HG03432 (cell line): Measurements from ENCODE around the gene DNAJB6.
"Not testable (repeated sequence)": the region's sequence is repeated elsewhere in the genome, so short reads cannot be mapped to it uniquely, and the experiment has no call there.

Experiments used
- ATAC-seq: cut with Tn5 transposase; IDR thresholded peaks from one replicate; pipeline ENCODE4 v1.9.1; 2021; ENCODE audit warnings: mild to moderate bottlenecking, moderate library complexity; ENCODE audit not compliant: unreplicated experiment

DNAJB6 gene

DNA sequence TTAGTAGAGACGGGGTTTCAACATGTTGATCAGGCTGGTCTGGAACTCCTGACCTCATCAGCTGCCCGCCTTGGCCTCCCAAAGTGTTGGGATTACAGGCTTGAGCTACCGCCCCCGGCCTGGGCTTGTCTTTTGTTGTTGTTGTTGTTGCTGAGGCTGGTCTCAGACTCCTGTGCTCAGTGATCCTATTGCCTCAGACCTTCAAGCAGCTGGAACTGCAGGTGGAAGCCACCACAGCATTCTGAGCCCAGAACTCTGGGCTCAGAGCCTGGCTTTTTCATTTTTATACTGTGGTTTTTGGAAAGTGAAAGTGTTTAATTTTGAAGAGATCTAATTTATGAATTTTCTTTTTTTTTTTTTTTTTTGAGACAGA is 16.2 kb upstream of the DNAJB6 start:
- no peak for ATAC-seq

DNA sequence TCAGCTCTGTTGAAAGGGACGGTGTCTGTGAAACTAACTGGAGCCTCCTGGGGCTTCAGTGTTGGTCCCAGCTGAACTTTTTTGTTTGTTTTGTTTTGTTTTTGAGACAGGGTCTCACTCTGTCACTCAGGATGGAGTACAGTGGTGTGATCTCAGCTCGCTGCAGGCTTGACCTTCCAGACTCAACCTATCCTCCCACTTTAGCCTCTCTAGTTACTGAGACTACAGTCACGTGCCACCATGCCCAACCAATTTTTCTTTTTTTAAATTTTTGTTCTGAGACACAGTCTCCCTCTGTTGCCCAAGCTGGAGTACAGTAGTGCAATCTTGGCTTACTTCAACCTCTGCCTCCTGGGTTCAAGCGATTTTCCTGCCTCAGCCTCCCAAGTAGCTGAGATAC is 13.4 kb upstream of the DNAJB6 start:
- ATAC-seq: no peak

DNA sequence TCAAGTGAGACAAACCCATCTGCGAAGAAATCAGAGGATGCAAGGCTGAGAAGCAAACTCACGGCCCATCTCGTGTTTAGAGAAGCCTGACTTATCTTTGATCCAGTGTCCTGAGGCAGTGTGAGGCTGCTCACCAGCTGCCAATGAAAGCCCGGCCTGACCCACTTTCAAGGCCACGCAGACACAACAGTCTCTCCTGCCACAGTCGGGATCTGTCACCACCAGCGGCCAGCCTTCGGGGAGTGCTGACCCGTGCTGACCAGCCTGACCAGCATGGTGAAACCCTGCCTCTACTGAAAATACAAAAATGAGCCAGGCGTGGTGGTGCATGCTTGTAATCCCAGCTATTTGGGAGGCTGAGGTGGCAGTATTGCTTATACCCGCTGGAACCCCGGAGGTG is 7.4 kb upstream of the DNAJB6 start:
- ATAC-seq: no peak

DNA sequence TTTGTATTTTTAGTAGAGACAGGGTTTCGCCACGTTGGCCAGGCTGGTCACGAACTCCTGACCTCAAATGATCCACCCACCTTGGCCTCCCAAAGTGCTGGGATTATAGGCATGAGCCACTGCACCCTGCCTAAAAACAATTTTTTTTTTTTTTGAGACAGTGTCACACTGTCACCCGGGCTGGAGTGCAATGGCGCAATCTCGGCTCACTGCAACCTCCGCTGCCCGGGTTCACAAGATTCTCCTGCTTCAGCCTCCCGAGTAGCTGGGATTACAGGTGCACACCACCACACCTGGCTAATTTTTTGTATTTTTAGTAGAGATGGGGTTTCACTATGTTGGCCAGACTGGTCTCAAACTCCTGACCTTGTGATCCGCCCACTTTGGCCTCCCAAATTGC is 6.2 kb upstream of the DNAJB6 start:
- ATAC-seq: not testable (repeated sequence)

DNA sequence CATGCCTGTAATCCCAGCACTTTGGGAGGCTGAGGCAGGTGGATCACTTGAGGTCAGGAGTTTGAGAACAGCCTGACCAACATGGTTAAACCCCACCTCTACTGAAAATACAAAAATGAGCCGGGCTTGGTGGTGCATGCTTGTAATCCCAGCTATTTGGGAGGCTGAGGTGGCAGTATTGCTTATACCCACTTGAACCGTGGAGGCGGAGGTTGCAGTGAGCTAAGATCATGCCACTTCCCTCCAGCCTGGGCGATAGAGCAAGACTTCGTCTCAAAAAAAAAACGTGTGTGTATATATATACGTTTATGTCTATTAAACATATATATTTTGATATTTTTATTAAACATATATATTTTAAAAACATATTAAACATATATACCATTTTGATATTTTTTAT is 5.8 kb upstream of the DNAJB6 start:
- not testable (repeated sequence) for ATAC-seq

DNA sequence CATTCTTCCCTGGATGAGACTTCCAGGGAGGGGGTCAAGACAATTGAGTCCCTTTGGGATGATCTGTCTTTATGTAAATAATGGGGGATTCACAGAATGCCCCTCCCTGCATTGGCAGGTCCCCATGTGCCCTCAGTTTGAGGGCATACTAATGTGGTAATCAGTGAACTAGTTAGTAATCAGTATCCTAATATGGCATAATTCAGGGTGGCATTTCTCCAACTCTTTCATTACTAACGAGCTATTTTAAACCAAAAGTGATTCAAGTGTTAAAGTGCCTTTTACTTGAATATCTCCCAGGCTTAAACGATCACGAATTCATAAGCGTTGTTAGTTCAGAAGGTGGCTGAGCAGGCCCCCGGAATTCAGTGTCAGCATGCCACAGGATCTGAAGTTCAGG is 1.6 kb upstream of the DNAJB6 start:
- ATAC-seq: no peak

DNA sequence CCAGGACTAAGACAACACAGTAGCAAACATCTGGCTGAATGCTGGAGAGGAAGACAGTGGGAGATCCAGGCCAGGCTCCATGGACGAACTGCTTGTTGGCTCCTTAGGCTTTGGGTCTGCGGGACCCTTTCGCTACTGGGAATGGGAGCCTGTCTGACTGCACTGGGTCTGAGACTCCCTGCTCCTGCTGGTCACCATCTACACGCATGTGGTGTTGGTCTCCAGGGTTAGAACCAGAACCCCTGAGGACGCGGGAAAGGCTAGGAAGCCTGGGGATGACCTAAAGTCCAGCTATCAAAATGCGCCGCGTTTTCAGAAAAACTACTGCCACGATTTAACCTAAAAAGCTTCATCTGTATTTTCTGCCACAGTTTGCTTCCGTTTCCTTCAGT is 817 bp upstream of the DNAJB6 start:
- no peak for ATAC-seq

DNA sequence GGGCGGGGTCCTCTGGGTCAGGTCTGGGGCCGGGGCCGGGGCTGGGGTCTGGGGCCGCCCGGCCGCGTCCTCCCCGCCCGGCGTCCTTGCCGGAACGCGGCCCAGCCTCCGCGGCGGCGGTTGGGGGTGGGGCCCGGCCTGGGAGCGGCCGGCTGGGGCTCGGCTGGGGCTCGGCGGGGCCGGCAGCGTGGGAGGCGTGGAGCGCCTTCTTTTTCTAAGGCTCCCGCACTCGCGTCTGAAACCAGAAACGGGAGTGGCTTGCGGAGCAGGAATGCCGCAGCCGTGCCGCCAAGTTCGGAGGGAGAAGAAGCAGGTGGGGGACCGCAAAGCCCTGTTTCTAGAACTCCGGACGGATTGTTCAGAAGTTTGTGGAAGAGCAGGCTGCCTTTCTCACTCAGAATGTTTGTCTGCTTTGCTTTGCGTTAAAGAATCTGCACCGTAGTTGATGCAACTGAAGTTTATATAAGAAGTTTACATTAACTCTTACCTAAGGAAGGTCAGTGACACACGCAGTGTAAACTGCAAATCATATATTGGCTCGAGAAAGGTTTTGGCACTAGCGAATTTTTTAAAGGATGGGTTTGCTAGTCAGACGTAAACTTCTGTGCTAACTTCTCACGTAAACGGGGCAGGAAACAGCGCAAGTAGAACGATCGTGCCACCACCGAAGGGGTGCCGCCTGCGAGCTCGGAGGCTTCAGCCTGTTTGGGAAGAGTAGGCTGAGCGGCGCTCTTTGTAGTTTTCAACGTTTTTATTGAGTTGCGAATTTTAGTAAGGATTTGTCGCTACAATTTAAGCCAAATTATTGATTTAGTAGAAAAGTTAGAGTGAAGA is 729 bp downstream of the DNAJB6 start:
- peak; percentile 68 for ATAC-seq

DNA sequence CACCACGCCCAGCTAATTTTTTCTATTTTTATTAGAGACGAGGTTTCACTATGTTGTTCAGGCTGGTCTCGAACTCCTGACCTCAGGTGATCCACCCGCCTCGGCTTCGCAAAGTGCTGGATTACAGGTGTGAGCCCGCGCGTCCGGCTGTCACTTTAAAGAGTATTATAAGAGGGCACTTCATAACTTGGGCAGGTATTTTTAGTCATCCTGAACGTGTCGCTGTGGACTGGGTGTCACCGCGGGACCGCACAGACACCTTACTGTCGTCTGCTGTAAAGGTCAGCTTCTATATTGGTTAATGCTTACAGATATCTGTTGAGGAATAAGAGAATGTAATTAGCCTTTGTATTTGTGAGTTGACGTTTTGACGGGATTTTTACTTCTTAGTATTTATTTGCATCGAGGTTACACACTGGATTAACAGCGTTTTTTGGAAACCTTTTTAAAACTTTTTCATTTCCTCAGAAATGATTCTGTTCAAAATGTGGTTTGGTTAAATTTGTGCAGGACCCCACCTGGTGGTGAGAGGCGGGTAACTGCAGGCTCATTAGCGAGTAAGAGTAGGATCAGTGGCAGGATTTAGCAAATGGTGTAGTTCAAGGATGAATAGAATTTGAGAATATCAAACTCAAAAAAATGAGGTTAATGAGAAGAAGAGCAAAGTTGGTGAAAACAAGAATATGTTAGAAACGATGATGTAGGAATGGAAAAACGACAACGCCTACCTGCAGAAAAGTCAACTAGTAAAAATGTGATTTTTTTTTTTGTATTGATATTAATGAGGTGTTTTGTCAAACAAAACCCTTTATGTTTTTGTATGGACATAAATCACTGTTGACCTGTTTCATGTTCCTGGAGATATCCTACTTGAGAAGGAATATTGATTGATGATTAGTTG is 3.2 kb downstream of the DNAJB6 start:
- no peak for ATAC-seq

DNA sequence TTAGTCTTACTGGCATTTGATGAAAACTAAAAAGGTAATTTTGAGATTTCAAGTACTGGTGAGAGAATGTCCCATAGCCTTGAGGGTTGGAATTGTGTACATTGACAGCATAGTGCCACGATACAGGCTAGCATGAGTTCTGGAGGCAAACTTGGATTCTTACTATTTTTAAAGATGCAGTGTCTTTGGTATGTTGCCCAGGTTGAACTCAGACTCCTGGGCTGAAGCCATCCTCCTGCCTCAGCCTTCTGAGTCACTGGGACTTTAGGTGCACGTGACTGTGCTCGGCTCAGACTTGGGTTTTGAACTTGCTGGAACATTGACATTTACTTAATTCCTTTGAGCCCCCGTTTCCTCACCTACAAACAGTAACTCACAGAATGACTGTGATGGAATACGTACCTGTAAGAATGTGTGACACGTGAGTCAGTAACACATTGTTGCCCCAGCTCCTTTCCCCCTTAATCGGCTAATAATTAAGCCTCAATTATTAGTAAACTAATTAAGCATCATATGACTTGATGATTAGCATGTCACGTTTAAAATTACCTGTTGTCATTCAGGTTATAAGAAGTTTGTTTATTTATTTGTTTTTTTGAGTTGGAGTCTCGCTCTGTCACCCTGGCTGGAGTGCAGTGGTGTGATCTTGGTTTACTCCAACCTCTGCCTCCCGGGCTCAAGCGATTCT is 10.6 kb downstream of the DNAJB6 start:
- no peak for ATAC-seq

DNA sequence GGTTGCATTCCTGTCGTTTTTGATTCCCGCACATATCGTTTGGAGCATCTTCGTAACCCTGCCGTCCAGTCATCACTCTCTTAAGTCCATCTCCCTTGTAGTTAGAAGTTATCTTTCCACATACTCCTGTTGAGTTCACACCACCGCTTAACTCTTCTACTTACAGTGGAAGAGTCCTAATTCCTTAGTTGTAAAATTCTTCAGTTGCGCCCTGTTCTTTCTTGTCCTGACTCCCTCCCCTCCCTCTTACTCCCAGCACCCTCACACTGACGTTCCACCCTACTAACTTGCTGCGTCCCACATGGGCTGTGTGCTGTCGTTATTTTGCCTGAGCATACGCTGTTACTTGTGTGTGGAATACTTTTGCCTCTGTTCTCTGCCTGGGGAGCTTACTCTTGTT is 11.7 kb downstream of the DNAJB6 start:
- no peak for ATAC-seq

DNA sequence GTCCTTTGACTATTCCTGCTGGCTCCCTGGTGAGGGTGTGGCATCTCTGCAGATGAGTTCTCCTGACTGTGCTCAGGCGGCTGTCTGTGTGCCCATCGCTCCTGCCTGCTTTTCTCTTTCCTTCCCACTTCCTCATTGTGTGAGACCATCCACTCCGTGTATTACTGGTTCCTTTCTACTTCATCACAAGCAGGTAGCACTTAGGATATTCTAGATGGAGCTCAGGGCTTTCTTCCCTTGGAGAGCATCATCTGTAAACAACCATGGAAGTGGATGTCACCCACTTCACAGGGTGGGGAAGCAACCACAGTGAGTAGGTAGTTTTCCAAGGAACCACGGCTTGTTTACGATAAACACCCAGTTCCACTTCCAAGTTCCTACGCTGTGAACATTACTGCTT is 15.7 kb downstream of the DNAJB6 start:
- ATAC-seq: peak; percentile 50

DNA sequence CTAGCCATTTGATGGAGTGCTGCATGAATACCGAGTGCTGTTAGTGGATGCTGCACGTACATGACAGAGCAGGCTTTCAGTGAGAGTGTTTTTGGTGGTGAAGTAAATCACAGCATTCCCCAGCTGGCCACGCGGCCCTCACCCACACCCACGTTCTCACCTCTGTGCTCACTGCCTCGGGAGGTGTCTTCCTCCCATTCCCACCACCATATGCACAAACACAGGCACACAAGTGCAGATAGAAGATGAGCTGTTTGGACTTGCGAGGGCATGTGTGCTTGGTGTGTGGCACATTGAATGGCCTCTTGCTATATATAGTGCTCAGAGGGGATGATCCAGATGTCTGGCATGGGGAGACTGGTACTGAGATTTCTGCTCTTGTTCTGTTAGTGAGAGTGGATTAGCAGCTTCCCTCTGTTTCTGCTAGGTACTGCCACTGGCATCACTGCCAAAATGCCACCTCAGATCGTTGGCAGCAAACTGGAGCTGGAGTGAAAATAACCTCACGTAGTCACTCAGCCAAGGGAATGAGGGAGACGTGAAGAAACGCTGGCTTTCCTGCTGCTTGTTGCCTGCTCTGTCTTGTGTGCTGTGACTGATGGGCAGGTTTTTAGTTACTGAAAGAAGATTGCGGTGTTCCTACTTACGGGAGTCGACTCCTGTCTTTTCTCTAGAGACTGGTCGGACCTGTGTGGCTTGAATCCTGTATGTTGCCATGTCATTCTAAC is 19.1 kb downstream of the DNAJB6 start:
- no peak for ATAC-seq

DNA sequence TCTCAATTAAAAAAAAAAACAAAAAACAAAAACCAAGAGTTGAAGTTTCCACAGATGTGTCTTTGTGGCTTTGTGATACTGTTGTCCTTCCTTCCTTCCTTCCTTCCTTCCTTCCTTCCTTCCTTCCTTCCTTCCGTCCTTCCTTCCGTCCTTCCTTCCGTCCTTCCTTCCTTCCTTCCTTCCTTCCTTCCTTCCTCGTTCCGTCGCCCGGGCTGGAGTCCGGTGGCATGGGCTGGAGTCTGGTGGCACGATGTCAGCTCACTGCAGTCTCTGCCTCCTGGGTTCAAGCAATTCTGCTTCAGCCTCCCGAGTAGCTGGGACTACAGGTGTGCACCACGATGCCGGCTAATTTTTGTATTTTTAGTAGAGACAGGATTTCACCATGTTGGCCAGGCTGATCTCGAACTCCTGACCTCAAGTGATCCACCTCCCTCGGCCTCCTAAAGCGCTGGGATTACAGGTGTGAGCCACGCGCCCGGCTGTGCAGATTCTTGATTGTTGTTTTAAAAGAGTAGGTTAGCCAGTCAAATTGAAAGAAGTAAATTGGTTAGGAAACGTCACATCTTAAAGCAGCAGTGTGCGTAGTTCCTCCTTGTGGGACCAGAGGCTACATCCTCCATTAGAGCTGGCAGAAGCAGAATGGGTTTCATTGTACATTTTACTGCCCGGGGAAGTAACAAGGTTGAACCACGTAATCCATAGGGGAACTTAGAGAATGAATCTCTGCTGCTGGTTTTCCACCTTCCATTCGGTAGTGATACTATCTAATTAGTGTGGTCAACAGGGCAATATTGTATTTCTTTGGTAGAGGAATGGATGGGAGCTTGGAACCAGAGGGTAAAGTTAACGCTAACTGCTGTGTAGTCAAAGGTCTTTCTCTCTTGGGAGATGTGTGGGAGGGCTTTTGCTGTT is 20.6 kb downstream of the DNAJB6 start:
- peak; percentile 88 for ATAC-seq

DNA sequence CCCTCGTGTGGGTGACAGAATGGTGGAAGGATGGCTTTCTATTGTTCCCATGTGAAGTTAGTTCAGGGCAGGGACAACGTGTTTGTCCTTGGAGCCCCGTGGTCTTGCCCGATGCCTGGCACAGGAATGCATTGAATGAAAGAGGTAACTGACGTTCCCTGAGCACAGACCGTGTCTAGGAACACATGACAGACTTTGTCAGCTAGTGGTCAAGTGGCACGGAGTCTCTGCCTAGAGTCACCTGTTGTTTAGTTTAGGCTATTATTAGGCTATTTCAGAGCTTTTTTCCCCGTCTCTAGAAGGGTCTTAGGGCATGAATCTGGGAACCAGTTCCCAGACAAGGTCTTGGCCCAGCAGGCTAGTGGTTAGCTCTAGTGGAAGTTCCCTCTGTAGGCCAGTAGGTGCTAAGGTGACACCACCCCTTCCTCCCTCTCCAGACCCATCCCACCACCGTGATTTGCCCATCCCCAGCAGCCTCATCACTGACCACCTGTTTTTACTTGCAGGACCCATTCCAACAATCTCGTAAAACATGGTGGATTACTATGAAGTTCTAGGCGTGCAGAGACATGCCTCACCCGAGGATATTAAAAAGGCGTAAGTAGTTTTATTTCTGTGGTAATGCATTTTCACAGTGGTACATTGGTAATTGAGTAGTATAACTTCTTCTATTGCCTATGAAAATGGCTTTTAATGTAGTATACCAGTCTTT is 21.4 kb downstream of the DNAJB6 start:
- no peak for ATAC-seq

DNA sequence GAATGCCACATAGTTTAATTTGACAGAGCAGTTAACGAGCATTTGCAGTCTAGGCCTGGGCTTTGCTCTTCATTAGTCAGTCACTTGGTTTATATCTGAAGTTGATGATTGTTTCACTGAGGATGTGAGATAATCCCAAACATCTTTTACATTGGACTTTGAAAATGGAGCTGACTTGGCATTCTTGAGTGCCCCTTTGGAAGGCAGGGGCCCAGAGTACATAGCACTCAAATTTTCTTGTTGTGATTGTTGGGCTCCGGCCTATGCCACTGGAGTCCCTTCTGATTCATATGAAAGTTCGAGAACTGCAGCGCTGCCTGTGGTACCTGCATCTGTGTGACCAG is 21.9 kb downstream of the DNAJB6 start:
- ATAC-seq: no peak

DNA sequence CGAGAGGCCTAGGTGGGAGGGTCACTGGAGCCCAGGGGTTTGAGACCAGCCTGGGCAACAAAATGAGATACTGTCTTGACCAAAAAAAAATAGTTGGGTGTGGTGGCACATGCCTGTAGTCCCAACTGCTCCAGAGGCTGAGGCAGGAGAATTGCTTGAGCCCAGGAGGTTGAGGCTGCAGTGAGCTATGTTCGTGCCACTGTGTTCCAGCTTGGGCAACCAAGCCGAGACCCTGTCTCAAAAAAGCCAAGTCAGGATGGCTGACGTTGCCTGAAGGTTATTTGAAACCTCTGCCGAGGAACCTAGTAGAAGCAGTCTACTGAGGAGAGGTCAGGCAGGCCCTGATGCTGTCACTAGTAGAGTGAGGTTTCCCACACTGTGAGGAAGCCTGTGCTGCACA is 22.8 kb downstream of the DNAJB6 start:
- no peak for ATAC-seq

DNA sequence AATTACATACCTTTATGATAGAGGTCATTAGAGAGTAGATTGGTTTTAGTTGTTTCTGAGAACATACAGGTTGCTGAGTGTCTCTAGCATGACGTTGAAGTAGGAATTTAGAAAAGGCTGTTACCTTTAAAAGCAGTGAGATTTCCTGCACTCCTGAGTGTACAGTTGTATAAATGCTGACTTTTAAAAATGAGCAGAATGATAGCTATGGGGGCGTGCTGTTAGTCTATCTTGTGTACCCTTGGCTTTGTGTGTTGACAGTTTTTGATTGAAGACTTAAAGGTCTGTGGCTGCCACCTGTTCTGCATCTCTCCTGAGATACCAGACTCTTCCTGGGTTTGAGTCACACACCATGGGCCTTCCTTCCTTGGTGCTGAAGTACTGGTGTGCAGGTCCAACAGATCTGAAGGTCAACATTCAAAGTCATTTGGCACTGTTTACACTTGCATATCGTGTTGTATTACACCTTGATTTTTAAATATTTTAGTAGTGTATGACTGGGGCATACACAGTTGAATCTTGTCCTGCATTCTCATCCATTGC is 23.8 kb downstream of the DNAJB6 start:
- no peak for ATAC-seq

DNA sequence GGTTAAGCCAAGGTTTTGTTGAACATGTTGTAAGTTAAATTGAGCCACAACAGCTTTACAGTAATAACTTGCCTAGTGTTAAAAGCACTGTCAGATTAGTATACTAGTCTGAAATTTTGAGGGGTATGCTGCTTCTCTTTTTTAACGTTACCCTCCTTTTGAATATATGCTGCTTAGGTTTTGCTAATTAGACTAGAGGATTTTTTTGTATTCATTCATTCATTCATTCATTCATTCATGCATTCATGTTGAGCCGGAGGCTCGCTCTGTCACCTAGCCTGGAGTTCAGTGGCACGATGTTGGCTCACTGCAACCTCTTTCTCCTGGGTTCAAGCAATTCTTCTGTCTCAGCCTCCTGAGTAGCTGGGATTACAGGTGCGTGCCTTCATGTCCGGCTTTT is 24.7 kb downstream of the DNAJB6 start:
- no peak for ATAC-seq
